ENCODE data around the gene CACNA1I.
"Not testable (repeated sequence)": the region's sequence is repeated elsewhere in the genome, so short reads cannot be mapped to it uniquely, and the experiment has no call there.

CACNA1I gene

GRCh38 chr22:39724857-39725256 lies 154.3 kb downstream of the CACNA1I start:
- no peak for DNase-seq

DNA sequence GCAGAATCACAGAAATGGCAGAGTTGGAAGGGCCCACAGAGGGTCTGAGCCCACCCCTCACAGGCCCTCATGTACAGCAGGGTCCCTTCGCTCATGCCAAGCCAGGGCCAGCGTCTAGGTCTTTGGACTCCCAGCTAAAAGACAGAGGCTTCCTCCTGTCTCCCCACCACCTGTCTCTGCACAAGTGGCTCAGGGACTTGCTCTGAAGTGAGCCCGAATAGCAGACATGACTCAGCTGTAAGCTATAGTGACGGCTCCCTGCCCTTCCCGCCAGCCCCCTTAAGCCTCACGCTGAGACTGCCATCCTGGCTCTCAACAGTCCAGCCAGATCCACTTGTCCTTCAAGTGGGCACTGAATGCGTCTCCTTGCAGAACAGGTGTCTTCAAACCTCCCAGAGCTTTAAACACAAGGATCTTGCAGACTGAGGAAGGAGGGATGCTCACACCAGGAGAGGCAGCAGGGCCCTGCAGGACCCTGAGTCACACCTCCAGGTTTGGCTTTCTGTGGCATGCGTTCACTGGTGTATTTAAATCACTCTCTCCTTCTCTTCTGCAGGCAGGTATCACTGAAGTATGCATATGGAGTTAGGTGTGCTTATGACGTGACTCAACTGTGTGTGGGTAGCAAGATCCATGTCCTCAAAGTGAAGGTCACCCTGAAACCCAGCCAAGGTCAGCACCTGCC lies 154.9 kb downstream of the CACNA1I start:
- DNase-seq = no peak

DNA sequence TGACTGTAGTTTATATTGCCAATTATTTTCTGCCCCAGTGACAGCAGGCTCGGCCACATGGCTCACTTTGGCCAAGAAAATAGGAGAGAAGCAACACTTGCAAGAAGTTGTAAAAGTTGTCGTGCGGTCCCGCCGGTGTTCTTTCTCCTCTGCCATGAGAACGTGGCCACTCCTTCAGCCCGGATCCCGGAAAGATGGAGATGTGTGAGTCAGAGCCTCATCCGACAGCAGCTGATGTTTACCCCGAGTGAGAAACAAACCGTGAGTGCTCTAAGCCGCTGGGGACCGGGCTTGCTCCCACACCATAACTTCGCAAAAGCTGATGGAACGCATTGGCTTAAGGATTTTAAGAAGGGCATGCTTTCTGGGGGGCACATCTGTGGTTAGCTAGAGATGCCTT lies 157.0 kb downstream of the CACNA1I start:
- no peak for DNase-seq

DNA sequence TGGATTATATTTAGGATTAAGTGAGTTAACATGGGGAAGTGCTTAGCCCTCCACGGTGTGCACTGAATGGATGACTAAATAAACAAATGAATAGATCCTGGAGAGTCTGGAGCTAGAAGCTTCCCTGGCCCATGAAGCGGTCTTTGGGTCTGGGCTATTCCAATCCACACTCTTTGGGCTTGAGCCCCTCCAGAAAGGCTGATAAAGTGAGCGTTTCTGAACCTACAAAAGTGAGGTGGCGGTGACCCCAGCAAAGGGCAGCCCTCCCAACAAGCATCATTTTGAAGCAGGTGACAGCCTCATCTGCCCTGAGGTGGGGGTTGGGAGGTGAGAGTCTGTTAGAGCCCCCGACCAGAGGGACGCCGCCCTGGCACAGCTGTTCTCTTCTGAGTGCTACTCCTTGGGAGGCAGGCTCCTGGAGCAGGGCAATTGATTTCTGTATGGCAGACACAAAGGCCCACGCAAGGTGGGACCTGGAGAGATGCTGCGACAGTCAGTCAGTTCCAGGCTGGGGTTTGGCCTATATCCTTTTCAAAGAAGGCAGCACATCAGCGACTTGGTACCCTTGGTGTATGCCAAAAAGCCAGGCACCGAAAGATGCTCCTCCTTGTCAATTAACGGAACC lies 157.8 kb downstream of the CACNA1I start:
- DNase-seq = no peak

DNA sequence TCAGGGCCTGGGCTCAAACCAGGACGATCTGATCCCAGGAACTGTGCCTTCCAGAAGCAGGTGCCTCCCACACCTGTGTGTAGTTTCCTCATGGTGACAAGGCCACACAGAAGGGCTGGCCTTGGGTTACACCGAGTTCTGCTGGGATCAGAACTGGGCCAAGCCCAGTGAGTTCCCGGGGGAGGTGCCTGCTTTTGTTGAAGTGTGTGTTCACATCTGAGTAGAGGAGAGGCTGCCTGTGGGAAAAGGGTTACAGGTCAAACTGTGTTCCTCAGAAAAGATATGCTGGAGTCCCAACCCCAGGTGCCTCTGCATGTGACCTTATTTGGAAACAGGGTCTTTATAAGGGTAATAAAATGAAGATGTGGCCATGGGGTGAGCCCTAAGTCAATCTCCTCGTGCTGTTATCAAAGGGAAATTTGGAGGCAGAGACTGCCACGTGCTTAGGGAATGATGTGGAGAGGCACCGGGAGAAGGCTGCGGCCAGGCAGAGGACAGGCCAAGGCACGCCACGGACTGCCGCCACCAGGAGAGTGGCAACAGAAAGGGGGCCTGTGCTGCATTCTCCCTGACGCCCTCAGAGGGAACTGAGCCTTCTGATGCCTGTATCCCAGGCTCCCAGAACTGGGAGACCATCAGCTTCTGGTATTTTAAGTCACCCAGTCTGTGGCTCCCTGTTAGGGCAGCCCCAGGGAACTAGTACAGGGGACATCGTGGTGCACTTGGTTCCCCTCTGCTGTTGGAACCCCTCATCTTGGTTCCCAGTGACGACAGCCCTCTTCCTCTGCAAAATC lies 158.8 kb downstream of the CACNA1I start:
- DNase-seq = no peak

DNA sequence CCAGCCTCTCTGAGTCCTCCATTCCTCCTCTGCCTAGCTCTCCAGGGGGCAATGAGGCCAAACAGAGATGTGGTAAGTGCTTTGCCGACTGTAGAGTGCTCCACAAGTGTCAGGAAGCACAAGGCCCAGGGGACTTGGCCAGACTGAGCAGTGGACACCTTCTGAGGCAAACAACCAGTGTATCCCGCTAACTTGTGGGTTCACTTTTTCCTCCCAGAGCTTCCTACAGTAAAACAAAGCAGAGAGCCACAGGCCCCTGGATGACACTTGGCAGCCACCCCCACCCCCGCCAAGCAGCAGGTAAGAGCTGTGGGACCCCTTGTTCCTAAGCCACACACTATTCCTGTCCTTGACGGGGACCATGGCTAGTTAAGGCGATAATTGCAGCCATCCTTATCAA lies 160.9 kb downstream of the CACNA1I start:
- DNase-seq = no peak

DNA sequence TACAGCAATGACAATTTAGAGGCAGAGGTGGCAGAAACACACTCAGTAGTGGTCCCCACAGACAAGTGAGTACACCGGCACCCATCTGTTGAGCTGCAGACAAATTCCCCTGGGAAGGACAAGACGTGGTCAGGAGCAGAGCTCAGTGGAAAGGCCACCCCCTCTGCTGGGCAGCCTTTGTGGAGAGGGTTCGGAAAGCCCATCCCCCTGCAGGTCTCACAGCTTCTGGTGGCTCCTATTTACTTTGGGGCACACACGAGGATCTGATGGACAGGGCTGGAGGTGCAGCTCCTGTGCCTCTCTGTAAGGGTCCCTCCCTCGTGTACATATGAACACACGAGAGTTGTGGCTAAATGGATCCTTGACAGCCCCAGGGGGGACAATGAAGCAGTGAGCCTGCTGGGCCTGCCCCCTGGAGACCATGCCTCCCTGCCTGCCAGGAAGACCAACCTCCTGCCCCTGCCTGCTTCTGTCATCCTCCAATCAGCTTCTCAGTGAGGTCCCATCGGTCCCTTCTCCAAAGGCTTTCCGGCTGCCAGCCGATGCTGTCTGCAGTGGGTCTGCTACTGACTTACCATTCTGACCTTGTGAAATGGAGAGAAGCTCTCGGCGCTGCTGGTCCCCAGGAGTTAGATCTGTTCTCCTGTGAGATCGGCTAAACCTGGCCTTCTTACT lies 161.5 kb downstream of the CACNA1I start:
- DNase-seq = no peak

GRCh38 chr22:39732625-39733024 lies 162.1 kb downstream of the CACNA1I start:
- DNase-seq = no peak

DNA sequence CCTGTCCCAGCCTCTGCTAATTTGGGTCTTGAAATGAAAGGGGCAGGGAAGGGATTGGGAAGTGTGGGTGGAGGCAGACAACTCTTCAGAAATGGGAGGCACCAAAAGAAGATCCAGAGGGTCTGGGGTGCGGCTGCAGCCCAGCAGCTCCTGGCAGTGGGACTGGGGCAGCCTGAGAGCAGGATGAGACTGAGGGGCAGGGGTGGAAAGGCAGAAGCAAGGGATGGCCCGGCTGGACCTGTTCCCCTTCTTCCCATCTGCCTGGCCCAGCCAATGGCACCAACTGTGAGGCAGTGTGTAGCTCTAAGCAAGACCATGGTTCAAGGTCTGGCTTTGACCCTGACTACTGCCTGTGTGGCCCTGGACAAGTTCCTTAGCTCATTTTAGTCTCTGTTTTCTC lies 162.6 kb downstream of the CACNA1I start:
- DNase-seq = no peak

DNA sequence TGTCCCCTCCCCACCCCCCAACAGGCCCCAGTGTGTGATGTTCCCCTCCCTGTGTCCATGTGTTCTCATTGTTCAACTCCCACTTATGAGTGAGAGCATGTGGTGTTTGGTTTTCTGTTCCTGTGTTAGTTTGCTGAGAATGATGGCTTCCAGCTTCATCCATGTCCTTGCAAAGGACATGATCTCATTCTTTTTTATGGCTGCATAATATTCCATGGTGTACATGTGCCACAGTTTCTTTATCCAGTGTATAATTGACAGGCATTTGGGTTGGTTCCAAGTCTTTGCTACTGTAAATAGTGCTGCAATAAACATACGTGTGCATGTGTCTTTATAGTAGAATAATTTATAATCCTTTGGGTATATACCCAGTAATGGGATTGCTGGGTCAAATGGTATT lies 163.5 kb downstream of the CACNA1I start:
- DNase-seq = not testable (repeated sequence)

DNA sequence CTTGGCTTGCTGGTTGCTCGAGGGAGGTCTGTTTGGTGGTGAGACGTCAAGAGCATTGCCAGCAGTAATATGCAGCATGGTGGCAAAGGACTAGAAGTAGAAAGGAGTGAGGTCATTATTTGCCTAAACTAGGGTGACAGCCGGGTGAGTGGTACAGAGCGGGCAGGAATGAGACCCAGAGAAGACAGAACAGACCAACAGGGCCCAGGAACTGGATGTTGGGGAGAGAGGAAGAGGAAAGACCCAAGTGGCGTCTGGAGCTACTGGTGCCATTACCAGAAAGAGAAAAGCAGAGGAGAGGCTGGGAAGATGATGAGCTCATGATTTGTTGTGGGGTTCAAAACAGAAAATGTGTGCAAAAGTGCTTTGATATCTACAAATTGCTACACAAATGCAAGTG lies 164.3 kb downstream of the CACNA1I start:
- DNase-seq = no peak

DNA sequence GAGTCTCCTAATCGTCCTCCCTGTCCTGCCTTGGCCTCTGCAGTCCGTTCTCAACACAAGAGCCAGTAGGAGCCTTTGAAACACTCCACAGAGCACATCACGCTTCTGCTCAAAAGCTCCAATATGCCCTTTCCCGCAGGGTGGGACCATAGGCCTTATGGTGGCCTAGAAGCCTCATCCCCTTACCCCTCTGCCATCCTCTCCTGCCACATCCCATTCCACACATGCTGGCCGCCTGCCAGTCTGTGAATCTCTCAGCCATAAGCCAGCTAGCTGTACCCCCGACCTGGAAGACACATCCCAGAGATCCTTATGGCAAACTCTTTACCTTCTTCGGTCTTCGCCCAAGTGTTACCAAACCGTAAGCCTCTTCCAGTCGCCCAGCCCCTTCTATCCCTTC lies 165.2 kb downstream of the CACNA1I start:
- no peak for DNase-seq

- DNase-seq = no peak
Measured at GRCh38 chr22:39738746-39739145, 168.2 kb downstream of the CACNA1I start.
